ENCODE data around the gene HEBP1. TPM values are rescaled to one million over a fixed set of nuclear protein-coding genes. Genes with fewer than 3 reads are reported as not detected.

Gene HEBP1
- total RNA-seq, 6 experiments from 2014 or later: 45.8 to 100 (median 68.9) TPM

DNA sequence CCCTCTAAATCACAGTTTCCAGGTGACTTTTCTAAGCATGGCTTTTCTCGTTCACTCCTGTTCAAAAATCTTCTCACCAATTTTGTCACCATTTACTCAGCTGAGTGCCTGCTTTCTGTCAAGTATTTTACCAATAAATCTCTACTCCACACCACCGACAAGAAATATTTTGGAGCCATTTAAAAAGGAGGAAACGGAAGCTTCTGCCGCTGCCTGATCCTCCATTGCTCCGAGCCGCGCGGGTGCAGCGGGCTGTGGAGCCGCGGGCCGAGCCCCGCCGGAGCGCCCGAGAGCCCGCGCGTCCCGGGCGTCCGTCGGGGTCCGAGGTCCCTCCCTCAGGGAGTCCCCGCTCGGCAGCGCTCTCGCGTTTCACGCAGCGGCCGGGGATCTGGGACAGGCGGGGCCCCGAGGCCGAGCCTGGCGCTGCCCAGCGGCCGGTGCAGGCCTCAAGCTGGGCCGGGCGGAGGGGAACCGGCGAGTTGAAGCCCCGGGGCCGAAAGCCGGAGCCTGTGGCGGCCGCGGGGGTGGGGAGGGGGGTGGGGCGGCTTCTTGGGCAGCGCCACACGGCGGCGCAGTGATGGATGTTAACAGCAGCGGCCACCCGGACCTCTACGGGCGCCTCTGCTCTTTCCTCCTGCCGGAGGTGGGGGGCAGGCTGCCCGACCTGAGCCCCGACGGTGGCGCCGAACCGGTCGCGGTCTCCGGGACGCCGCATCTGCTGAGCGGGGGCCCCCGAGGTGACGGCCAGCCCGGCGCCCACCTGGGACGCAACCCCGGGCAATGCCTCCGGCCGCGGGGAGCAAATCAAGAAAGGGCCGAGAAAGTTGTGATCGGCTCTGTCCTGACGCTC, 1.1 kb upstream of the HEBP1 start:
- Histone ChIP-seq H3K4me1 (peaks cover 0 to 59% (median 14%) of the 10 kb centered on the region in 4 donors), H3K27ac (peak overlapping the region; percentile 88 to 92 (median 92)), H3K36me3 (no peaks in the 10 kb centered on the region), H3K4me3 (peak overlapping the region; percentile 61 to 77 (median 70)), H3K9me3 (no peaks in the 10 kb centered on the region), H3K27me3 (no peaks in the 10 kb centered on the region)
- TF ChIP-seq, protein P1, sequence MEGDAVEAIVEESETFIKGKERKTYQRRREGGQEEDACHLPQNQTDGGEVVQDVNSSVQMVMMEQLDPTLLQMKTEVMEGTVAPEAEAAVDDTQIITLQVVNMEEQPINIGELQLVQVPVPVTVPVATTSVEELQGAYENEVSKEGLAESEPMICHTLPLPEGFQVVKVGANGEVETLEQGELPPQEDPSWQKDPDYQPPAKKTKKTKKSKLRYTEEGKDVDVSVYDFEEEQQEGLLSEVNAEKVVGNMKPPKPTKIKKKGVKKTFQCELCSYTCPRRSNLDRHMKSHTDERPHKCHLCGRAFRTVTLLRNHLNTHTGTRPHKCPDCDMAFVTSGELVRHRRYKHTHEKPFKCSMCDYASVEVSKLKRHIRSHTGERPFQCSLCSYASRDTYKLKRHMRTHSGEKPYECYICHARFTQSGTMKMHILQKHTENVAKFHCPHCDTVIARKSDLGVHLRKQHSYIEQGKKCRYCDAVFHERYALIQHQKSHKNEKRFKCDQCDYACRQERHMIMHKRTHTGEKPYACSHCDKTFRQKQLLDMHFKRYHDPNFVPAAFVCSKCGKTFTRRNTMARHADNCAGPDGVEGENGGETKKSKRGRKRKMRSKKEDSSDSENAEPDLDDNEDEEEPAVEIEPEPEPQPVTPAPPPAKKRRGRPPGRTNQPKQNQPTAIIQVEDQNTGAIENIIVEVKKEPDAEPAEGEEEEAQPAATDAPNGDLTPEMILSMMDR (IDR thresholded peaks at IDR 0.05): peak; percentile 13 to 50 (median 40)
- TF ChIP-seq POLR2A (IDR thresholded peaks at IDR 0.05): no peak
- intact Hi-C loops (cut with DNase I): no loop called here
- WGBS (ENCODE audit: insufficient coverage, low coverage, low lambda C conversion rate, missing lambda C conversion rate): 0% methylated on average over 14 of the region's 82 CpGs
- DNase-seq (peak; percentile 73 to 78 (median 77)), ATAC-seq (peak; percentile 26 to 33 (median 32))

- TF ChIP-seq, protein P1 (IDR thresholded peaks at IDR 0.05): no peak
- TF ChIP-seq POLR2A (IDR thresholded peaks at IDR 0.05): no peak
- Histone ChIP-seq H3K27ac (peak overlapping the region; percentile 88 to 92 (median 92)), H3K4me1 (peaks cover 0 to 59% (median 14%) of the 10 kb centered on the region in 4 donors), H3K36me3 (no peaks in the 10 kb centered on the region), H3K4me3 (peak overlapping the region; percentile 61 to 77 (median 70)), H3K9me3 (no peaks in the 10 kb centered on the region), H3K27me3 (no peaks in the 10 kb centered on the region)
- intact Hi-C loops (cut with DNase I): no loop called here
- 0% methylated on average over 2 of the region's 16 CpGs for WGBS (ENCODE audit: insufficient coverage, low coverage, low lambda C conversion rate, missing lambda C conversion rate)
- ATAC-seq (peak; percentile 26 to 53 (median 36)), DNase-seq (peak in 1 of 3 donors; percentile 66)
Measured at GRCh38 chr12:13000616-13000924, 505 bp upstream of the HEBP1 start.

DNA sequence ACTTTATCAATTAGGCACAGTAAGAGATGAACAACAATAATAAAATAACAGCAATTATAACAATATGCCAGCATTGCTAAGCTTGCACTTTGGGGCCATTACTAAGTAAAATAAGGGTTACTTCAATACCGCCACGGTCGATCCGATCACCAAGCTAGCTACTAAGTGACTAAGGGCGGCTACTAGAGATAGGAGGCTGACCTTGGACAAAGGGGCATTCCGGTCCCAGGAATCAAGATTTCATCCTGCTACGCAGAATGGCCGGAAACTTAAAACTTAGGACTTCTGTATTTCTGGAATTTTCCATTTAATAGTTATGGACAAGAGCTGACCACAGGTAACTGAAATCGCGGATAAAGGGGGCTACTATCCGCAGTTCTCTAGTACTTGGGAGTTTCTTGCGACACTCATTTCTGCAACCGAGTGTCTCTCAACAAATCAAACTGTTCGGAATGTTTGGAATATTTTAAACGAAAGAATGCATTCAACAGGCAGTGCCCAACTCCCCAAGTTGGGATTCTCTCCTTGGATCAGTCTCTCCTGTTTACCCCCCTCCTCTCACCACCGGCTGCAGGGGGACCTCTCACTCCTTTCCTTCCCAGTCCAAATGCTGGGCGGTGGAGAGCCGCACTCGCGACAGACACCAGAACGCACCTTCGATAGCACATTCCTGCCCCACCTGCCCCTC, 650 bp downstream of the HEBP1 start:
- Histone ChIP-seq H3K4me1 (peaks cover 0 to 58% (median 10%) of the 10 kb centered on the region in 4 donors), H3K27me3 (no peaks in the 10 kb centered on the region), H3K9me3 (no peaks in the 10 kb centered on the region), H3K27ac (peak overlapping the region; percentile 78 to 85 (median 78)), H3K4me3 (peak overlapping the region; percentile 65 to 94 (median 94)), H3K36me3 (no peaks in the 10 kb centered on the region)
- 14% methylated on average over 22 of the region's 22 CpGs for WGBS (ENCODE audit: insufficient coverage, low coverage, low lambda C conversion rate, missing lambda C conversion rate)
- no peak for TF ChIP-seq POLR2A (IDR thresholded peaks at IDR 0.05)
- TF ChIP-seq, protein P1 (IDR thresholded peaks at IDR 0.05): no peak
- intact Hi-C loops (cut with DNase I): no loop called here
- ATAC-seq (peak; percentile 0 to 41 (median 4)), DNase-seq (peak in 2 of 3 donors; percentile 28 to 57)

DNA sequence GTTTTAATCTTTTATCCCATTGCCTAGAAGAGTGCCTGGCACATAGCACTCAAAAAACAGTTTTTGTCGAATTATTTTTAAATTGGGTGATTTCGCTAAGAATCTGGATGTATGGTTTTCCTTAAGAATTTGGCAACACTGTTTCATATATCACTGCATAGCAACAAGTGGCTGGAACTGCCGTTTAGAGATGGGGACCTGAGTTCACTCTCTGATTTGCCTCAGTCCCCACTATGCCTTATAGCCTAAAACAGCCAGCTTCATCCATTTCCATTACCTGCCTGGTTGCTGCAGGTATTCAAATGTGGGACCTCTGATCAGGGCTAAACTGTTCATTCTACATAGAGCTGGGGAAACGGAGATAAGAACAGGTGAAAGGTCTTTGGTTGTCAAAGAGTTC, 1.8 kb downstream of the HEBP1 start:
- peak overlapping the region in 1 of 3 donors; percentile 94 for H3K4me3 ChIP-seq
- H3K36me3 ChIP-seq: no peaks in the 10 kb centered on the region
- H3K27ac ChIP-seq: no peak overlapping the region
- DNase-seq: no peak
- WGBS (ENCODE audit: insufficient coverage, low coverage, low lambda C conversion rate, missing lambda C conversion rate): 55% methylated on average over 4 of the region's 4 CpGs
- intact Hi-C loops (cut with DNase I): no loop called here
- no peaks in the 10 kb centered on the region for H3K27me3 ChIP-seq
- TF ChIP-seq, protein P1 (IDR thresholded peaks at IDR 0.05): no peak
- no peak for TF ChIP-seq POLR2A (IDR thresholded peaks at IDR 0.05)
- peaks cover 0 to 52% (median 6%) of the 10 kb centered on the region in 4 donors for H3K4me1 ChIP-seq
- ATAC-seq: no peak
- no peaks in the 10 kb centered on the region for H3K9me3 ChIP-seq
